HG03039 (cell line): ENCODE results near the gene ZNF628.

ENCODE experiments used
- ATAC-seq: cut with Tn5 transposase; IDR thresholded peaks from one replicate; pipeline ENCODE4 v1.9.1; 2021; ENCODE audit warnings: mild to moderate bottlenecking, moderate library complexity; ENCODE audit not compliant: unreplicated experiment

ZNF628 gene

DNA sequence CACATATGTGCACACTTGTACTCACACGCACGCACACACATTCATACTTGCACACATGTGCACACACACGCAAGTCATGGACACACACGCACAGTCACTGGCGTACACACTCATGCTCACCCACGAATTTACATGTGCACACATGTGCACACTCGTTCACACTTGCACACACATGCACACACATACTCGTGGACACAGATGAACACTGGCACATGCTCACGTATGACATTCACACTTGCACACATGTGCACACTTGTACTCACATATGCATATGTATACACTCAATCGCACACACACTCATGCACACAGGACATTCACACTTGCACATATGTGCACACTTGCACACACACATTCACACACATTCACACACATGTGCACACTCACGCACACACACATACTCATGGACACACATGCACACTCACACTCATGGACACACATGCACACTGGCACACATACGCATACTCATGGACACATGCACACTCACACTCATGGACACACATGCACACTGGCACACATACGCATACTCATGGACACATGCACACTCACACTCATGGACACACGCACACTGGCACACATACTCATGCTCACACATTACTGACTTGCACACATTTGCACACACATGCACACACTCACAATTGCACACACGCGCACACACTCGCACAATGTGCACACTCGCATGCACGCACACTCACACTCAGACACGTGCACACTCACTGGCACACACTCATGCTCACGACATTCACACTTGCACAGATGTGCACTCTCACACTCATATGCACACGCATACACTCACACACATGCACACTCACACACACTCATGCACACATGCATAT lies 51.0 kb downstream of the ZNF628 start:
- ATAC-seq: no peak

DNA sequence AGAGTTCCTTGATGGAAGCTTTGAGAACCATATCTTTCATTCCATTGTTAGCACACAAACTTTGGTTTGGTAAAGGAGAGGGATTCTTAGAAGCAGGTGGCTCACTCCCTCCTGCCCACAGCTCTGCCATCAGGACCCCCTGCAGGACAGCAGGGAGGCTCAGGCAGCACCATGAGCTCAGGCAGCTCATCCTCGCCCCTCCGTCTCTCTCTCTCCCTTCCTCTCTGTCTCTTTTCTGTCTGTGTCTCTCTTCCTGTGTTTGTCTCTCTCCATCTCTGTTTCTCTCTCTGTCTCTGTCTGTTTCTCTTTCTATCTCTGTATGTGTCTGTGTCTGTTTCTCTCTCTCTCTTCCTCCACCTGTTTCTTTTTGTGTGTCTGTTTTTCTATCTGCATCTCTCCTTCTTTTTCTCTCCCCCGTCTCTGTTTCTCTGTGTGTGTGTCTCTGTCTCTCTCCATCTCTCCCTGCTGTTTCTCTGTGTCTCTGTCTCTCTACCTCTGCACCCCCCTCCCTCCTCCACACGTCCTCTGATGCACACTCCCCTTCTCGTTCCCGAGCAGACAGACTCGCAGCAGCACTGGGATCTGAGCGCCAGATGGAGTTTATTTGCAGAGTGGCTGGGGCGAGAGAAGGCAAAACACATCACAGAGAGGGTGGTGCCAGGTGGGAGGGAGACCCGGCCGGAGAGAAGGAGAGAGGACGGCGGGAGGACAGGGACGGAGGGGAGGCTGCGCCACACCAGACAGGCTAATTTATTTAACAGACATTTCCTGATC lies 51.8 kb downstream of the ZNF628 start:
- no peak for ATAC-seq

DNA sequence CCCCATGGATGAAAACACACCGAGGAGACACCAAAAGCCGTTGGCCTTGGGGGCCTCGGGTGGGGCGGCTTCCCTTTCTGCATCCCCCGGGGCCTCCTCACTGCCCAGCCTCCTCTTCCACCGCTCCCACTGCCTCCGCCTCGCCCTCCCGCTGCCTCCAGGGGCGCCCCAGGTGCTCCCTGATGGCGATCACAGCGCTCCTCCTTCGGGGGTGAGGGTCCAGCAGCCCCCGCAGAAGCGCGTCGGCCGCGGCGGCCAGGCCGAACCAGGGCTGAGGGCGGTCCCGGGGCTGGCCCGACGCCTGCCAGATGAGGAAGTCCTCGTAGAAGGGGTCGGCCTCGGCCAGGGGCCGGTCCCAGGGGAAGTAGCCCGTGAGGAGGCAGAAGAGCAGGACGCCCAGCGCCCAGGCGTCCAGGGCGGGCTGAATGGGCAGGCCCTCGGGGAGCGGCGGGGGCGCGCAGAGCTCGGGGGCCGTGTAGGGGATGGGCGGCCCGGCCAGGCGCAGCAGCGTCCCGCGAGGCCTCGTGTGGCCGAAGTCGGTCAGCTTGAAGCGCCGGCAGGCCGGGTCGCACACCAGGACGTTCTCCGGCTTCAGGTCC lies 53.3 kb downstream of the ZNF628 start:
- no peak for ATAC-seq

DNA sequence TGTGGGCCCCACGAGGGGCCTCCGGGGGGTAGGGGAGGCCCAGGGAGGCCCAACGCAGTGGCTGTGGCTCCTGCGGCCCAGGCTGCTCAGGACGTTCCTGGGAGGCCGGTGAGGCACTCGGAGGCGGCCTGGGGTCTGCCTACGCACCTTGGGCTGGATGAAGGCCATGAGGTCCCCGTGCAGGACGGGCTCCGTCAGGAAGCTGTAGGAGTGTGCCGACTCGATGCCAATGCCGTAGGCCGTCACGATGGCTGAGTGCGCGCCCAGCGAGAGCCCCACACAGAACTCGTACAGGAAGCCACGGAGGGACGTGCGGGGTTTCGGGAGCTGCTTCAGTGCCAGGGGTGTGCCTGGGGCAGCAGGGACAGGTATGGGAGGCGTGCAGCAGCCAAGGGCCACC lies 54.6 kb downstream of the ZNF628 start:
- no peak for ATAC-seq
